ENCODE results near the gene PTPRQ.
"Not testable (repeated sequence)": the region's sequence is repeated elsewhere in the genome, so short reads cannot be mapped to it uniquely, and the experiment has no call there.

The PTPRQ gene

GRCh38 chr12:80470403-80470802 is 26.4 kb downstream of the PTPRQ start:
- no peak for DNase-seq (ENCODE audit: low read depth)

GRCh38 chr12:80472236-80472635 is 28.2 kb downstream of the PTPRQ start:
- DNase-seq (ENCODE audit: low read depth), result no peak

- DNase-seq (ENCODE audit: low read depth), result peak; percentile 46
Observed at GRCh38 chr12:80472911-80473500, 29.0 kb downstream of the PTPRQ start.

- not testable (repeated sequence) for DNase-seq (ENCODE audit: low read depth)
Observed at GRCh38 chr12:80477521-80478145, 33.6 kb downstream of the PTPRQ start.

GRCh38 chr12:80484746-80485145 is 40.7 kb downstream of the PTPRQ start:
- no peak for DNase-seq (ENCODE audit: low read depth)

GRCh38 chr12:80485222-80485987 is 41.4 kb downstream of the PTPRQ start:
- DNase-seq (ENCODE audit: low read depth), result no peak

GRCh38 chr12:80490329-80490728 is 46.3 kb downstream of the PTPRQ start:
- DNase-seq (ENCODE audit: low read depth), result no peak

- DNase-seq (ENCODE audit: low read depth), result no peak
Observed at GRCh38 chr12:80491166-80491565, 47.1 kb downstream of the PTPRQ start.

- no peak for DNase-seq (ENCODE audit: low read depth)
Observed at GRCh38 chr12:80493466-80493865, 49.4 kb downstream of the PTPRQ start.

- DNase-seq (ENCODE audit: low read depth), result no peak
Observed at GRCh38 chr12:80494836-80495235, 50.8 kb downstream of the PTPRQ start.

GRCh38 chr12:80498059-80498728 is 54.2 kb downstream of the PTPRQ start:
- no peak for DNase-seq (ENCODE audit: low read depth)

GRCh38 chr12:80504389-80505163 is 60.5 kb downstream of the PTPRQ start:
- peak; percentile 35 for DNase-seq (ENCODE audit: low read depth)

GRCh38 chr12:80509781-80510556 is 65.9 kb downstream of the PTPRQ start:
- DNase-seq (ENCODE audit: low read depth), result peak; percentile 82

GRCh38 chr12:80512781-80513180 is 68.7 kb downstream of the PTPRQ start:
- no peak for DNase-seq (ENCODE audit: low read depth)

GRCh38 chr12:80513211-80513610 is 69.2 kb downstream of the PTPRQ start:
- no peak for DNase-seq (ENCODE audit: low read depth)

- DNase-seq (ENCODE audit: low read depth), result no peak
Observed at GRCh38 chr12:80517655-80518054, 73.6 kb downstream of the PTPRQ start.

- DNase-seq (ENCODE audit: low read depth), result no peak
Observed at GRCh38 chr12:80531646-80532045, 87.6 kb downstream of the PTPRQ start.

- no peak for DNase-seq (ENCODE audit: low read depth)
Observed at GRCh38 chr12:80539029-80539428, 95.0 kb downstream of the PTPRQ start.

GRCh38 chr12:80549298-80549697 is 105.3 kb downstream of the PTPRQ start:
- DNase-seq (ENCODE audit: low read depth), result no peak

GRCh38 chr12:80551897-80552296 is 107.9 kb downstream of the PTPRQ start:
- peak; percentile 98 for DNase-seq (ENCODE audit: low read depth)

- peak; percentile 89 for DNase-seq (ENCODE audit: low read depth)
Observed at GRCh38 chr12:80553316-80553715, 109.3 kb downstream of the PTPRQ start.

All from HS-5 (cell line).